ENCODE results near the gene CSRNP3.

The CSRNP3 gene

DNA sequence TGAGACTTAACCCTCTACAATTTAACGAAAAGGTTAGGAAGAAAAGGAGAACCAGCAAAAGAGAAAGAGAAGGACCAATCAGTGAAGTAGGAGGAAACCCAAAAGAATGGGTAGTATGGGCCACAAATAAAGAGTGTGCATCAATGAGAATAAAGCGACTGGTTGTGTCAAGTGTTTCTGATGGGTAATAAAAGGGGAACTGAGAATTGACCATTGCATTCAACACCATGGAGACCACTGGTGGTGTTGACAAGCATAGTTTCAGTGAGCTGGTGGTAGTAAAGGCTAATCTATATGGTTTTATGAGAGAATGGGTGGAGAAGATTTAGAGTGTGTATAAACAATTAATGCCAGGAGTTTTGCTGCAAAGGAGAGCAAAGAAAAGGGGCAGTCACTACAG, 75.4 kb downstream of the CSRNP3 start:
- no peak for DNase-seq (ENCODE audit: low spot score)
- in situ Hi-C loops (cut with MboI; ENCODE audit: low pct_unique_long_range_greater_than_20kb, low sequenced_read_pairs, unreplicated experiment): no loop called here
- TF ChIP-seq CTCF (IDR thresholded peaks at IDR 0.05; ENCODE audit: extremely low read depth, insufficient read depth, missing control alignments): no peak

- no peak for DNase-seq (ENCODE audit: low spot score)
- TF ChIP-seq CTCF (IDR thresholded peaks at IDR 0.05; ENCODE audit: extremely low read depth, insufficient read depth, missing control alignments): no peak
- in situ Hi-C loops (cut with MboI; ENCODE audit: low pct_unique_long_range_greater_than_20kb, low sequenced_read_pairs, unreplicated experiment): no loop called here
Measured at GRCh38 chr2:165547900-165548299, 78.4 kb downstream of the CSRNP3 start.

- TF ChIP-seq CTCF (IDR thresholded peaks at IDR 0.05; ENCODE audit: extremely low read depth, insufficient read depth, missing control alignments): no peak
- DNase-seq (ENCODE audit: low spot score): no peak
- in situ Hi-C loops (cut with MboI; ENCODE audit: low pct_unique_long_range_greater_than_20kb, low sequenced_read_pairs, unreplicated experiment): no loop called here
Measured at GRCh38 chr2:165549619-165550018, 80.1 kb downstream of the CSRNP3 start.

DNA sequence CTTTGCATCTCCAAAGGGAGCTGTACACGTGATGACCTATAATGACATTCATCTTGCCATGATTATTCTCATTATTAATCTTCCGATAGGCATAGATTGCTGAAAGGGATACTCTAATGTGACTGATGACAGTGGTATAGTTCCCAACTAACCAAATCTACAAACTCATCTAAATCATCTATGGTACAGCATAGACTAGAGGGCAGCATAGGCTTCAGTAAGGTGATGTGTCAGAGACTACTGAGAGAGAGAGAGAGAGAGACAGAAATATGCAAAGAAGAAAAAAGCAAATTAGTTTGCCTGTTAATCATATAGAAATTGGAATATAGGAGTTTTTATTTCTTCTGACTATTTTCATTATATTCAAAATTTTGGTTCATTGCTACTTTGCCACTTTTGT, 89.3 kb downstream of the CSRNP3 start:
- DNase-seq (ENCODE audit: low spot score): no peak
- in situ Hi-C loops (cut with MboI; ENCODE audit: low pct_unique_long_range_greater_than_20kb, low sequenced_read_pairs, unreplicated experiment): no loop called here
- TF ChIP-seq CTCF (IDR thresholded peaks at IDR 0.05; ENCODE audit: extremely low read depth, insufficient read depth, missing control alignments): no peak

DNA sequence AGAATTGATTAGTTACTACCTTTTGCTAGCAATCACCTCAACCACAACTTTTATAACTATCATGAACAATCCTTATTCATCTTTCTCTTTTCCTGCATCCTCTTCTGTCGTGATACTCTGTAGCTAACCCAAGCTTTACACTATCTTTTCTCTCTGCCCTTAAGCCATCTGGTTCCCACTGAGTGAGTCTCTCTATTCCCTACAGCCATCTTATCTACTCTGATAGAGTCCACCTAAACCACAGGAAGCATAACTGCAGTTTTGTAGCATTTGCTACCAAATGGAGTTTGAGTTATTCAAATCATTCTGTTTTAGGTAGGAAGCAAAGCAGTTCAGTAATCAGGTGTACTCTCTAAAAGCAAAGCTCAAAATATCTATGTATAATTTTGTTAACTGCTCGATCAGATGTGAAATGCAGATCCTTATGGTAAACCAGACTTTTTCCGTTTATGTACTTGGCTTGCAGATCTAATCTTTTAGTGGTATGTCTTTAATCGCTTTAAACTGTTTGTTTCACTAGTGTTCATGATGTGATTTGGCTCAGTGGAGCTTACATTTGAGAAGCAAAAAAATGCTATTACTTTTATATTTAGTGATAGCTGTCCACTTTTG, 91.0 kb downstream of the CSRNP3 start:
- DNase-seq (ENCODE audit: low spot score): no peak
- TF ChIP-seq CTCF (IDR thresholded peaks at IDR 0.05; ENCODE audit: extremely low read depth, insufficient read depth, missing control alignments): no peak
- in situ Hi-C loops (cut with MboI; ENCODE audit: low pct_unique_long_range_greater_than_20kb, low sequenced_read_pairs, unreplicated experiment): no loop called here

- no peak for TF ChIP-seq CTCF (IDR thresholded peaks at IDR 0.05; ENCODE audit: extremely low read depth, insufficient read depth, missing control alignments)
- in situ Hi-C loops (cut with MboI; ENCODE audit: low pct_unique_long_range_greater_than_20kb, low sequenced_read_pairs, unreplicated experiment): no loop called here
- no peak for DNase-seq (ENCODE audit: low spot score)
Measured at GRCh38 chr2:165561516-165561915, 92.0 kb downstream of the CSRNP3 start.

DNA sequence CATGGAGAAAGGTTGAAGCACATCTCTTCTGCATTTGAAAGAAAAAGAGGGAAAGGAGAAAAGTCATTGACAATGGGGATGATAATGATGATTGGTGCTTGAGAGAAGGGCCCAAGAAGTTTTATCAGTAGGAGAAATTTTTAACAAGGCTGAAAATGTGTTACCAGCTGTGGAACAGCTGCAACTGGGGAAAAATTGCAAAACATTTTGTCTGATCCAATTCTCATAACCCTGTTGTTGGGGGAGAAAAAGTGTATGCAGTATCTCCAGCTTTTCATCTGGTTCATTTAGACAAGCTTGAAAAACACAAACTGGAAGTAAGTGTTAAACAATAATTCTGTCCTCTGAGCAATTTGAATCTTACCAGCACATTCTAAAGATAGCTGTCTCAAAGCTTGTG, 92.7 kb downstream of the CSRNP3 start:
- in situ Hi-C loops (cut with MboI; ENCODE audit: low pct_unique_long_range_greater_than_20kb, low sequenced_read_pairs, unreplicated experiment): no loop called here
- no peak for TF ChIP-seq CTCF (IDR thresholded peaks at IDR 0.05; ENCODE audit: extremely low read depth, insufficient read depth, missing control alignments)
- DNase-seq (ENCODE audit: low spot score): no peak
